ENCODE measurements around the gene TMEM200A.

- TF ChIP-seq CTCF (IDR thresholded peaks at IDR 0.05; ENCODE audit: poor library complexity) (peak; percentile 90), EZH2phosphoT487 (IDR thresholded peaks at IDR 0.05; ENCODE audit: low read depth, severe bottlenecking, unreplicated experiment) (no peak)
Measured at GRCh38 chr6:130365166-130366106, at the start of gene TMEM200A.
